Measurements from ENCODE around the gene LAIR2. TPM values are rescaled to one million over a fixed set of nuclear protein-coding genes. Genes with fewer than 3 reads are reported as not detected.
"Not testable (repeated sequence)": the region's sequence is repeated elsewhere in the genome, so short reads cannot be mapped to it uniquely, and the experiment has no call there.

Gene LAIR2
- total and polyA plus RNA-seq, 4 donors = 0.19 to 0.24 TPM; not detected in 2

- Histone ChIP-seq H3K27me3 (ENCODE audit: control insufficient read depth in 4 of 4, insufficient read depth in 4 of 4, low read length in 3 of 4) (peaks cover 0 to 4% (median 0%) of the 10 kb centered on the region in 4 donors), H3K4me1 (ENCODE audit: control insufficient read depth in 4 of 4, insufficient read depth in 4 of 4, low read length in 3 of 4) (no peaks in the 10 kb centered on the region), H3K4me3 (ENCODE audit: low read depth in 1 of 3, low read length in 3 of 3) (no peak overlapping the region), H3K9ac (ENCODE audit: low read depth in 1 of 2, low read length in 2 of 2) (no peak overlapping the region), H3K27ac (ENCODE audit: low read depth in 1 of 2, low read length in 2 of 2) (no peak overlapping the region), H3K9me3 (ENCODE audit: control insufficient read depth in 4 of 4, low read length in 3 of 4) (no peaks in the 10 kb centered on the region), H3K36me3 (ENCODE audit: control insufficient read depth in 4 of 4, insufficient read depth in 3 of 4, low read depth in 1 of 4, low read length in 3 of 4) (no peaks in the 10 kb centered on the region)
- WGBS = 67% methylated on average over 10 of the region's 10 CpGs
- no peak for TF ChIP-seq RAD21 (IDR thresholded peaks at IDR 0.05)
- no peak for TF ChIP-seq EGR1 (IDR thresholded peaks at IDR 0.05; ENCODE audit: low read depth in 2 of 2)
- TF ChIP-seq CTCF (IDR thresholded peaks at IDR 0.05; ENCODE audit: low read depth, low read length, missing input control) = no peak
- TF ChIP-seq, protein P1, sequence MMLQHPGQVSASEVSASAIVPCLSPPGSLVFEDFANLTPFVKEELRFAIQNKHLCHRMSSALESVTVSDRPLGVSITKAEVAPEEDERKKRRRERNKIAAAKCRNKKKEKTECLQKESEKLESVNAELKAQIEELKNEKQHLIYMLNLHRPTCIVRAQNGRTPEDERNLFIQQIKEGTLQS (IDR thresholded peaks at IDR 0.05) = no peak
- TF ChIP-seq JUND (IDR thresholded peaks at IDR 0.05) = no peak
- no peak for TF ChIP-seq HNF4G (IDR thresholded peaks at IDR 0.05)
- no peak for TF ChIP-seq SP1 (IDR thresholded peaks at IDR 0.05)
- TF ChIP-seq FOXA2 (IDR thresholded peaks at IDR 0.05) = no peak
- TF ChIP-seq YY1 (IDR thresholded peaks at IDR 0.05) = no peak
- TF ChIP-seq FOXA1 (IDR thresholded peaks at IDR 0.05) = no peak
- TF ChIP-seq TAF1 (conservative IDR thresholded peaks at IDR 0.05) = no peak
- TF ChIP-seq, protein P2, sequence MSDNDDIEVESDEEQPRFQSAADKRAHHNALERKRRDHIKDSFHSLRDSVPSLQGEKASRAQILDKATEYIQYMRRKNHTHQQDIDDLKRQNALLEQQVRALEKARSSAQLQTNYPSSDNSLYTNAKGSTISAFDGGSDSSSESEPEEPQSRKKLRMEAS (IDR thresholded peaks at IDR 0.05) = no peak
- TF ChIP-seq, protein P3, sequence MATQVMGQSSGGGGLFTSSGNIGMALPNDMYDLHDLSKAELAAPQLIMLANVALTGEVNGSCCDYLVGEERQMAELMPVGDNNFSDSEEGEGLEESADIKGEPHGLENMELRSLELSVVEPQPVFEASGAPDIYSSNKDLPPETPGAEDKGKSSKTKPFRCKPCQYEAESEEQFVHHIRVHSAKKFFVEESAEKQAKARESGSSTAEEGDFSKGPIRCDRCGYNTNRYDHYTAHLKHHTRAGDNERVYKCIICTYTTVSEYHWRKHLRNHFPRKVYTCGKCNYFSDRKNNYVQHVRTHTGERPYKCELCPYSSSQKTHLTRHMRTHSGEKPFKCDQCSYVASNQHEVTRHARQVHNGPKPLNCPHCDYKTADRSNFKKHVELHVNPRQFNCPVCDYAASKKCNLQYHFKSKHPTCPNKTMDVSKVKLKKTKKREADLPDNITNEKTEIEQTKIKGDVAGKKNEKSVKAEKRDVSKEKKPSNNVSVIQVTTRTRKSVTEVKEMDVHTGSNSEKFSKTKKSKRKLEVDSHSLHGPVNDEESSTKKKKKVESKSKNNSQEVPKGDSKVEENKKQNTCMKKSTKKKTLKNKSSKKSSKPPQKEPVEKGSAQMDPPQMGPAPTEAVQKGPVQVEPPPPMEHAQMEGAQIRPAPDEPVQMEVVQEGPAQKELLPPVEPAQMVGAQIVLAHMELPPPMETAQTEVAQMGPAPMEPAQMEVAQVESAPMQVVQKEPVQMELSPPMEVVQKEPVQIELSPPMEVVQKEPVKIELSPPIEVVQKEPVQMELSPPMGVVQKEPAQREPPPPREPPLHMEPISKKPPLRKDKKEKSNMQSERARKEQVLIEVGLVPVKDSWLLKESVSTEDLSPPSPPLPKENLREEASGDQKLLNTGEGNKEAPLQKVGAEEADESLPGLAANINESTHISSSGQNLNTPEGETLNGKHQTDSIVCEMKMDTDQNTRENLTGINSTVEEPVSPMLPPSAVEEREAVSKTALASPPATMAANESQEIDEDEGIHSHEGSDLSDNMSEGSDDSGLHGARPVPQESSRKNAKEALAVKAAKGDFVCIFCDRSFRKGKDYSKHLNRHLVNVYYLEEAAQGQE (IDR thresholded peaks at IDR 0.05) = no peak
- no peak for TF ChIP-seq NR2F2 (IDR thresholded peaks at IDR 0.05)
- no peak for TF ChIP-seq ZBTB33 (IDR thresholded peaks at IDR 0.05)
- TF ChIP-seq RXRA (IDR thresholded peaks at IDR 0.05) = no peak
- TF ChIP-seq GABPA (IDR thresholded peaks at IDR 0.05 in 1 of 2, conservative IDR thresholded peaks at IDR 0.05 in 1 of 2) = no peak
- no peak for TF ChIP-seq HNF4A (conservative IDR thresholded peaks at IDR 0.05)
- DNase-seq (ENCODE audit: low spot score) = no peak
These were observed 8.6 kb upstream of the LAIR2 start for GRCh38 chr19:54493967-54494585.

GRCh38 chr19:54495284-54495683 is 7.3 kb upstream of the LAIR2 start:
- H3K4me3 ChIP-seq (ENCODE audit: low read depth in 1 of 3, low read length in 3 of 3); H3K36me3 ChIP-seq (ENCODE audit: control insufficient read depth in 4 of 4, insufficient read depth in 3 of 4, low read depth in 1 of 4, low read length in 3 of 4); H3K9me3 ChIP-seq (ENCODE audit: control insufficient read depth in 4 of 4, low read length in 3 of 4); H3K27ac ChIP-seq (ENCODE audit: low read depth in 1 of 2, low read length in 2 of 2); H3K9ac ChIP-seq (ENCODE audit: low read depth in 1 of 2, low read length in 2 of 2); H3K4me1 ChIP-seq (ENCODE audit: control insufficient read depth in 4 of 4, insufficient read depth in 4 of 4, low read length in 3 of 4); DNase-seq (ENCODE audit: low spot score); H3K27me3 ChIP-seq (ENCODE audit: control insufficient read depth in 4 of 4, insufficient read depth in 4 of 4, low read length in 3 of 4): not testable (repeated sequence)
- 58% methylated on average over 5 of the region's 5 CpGs for WGBS

DNA sequence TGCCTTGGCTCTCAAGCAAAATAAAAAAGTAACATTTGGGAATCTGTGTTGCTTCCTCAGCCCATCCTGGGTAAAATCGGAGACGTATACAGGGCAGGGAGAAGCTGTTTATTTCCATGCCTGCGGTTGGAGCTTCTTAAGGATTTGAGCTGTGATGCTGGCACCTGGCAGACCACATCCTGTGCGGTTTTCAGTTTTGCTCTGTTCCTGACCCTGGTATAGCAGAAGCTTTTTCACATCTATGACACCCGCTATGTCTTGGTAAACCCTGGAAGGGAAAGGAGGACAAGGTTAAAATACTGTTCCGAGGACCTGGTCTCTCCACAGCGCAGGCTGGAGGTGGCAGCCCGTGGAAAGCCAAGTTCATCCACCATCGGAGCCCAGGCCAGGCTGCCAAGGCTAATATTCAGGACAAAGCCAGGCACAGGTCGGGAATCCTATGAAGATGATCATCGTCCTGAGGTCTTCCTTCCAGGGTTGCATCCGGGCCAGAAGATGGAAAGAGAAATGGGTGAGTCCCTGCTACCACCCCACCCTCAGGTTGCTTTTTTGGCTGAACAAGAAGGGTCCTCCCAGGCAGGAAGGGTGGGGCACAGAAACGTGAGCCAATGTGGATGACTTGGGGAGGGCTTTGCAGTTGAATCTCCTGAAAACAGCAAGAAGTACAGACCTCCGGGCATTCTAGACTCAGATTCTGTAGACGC is 4.7 kb upstream of the LAIR2 start:
- WGBS = 62% methylated on average over 9 of the region's 15 CpGs
- not testable (repeated sequence) for H3K4me3 ChIP-seq (ENCODE audit: low read depth in 1 of 3, low read length in 3 of 3); H3K27ac ChIP-seq (ENCODE audit: low read depth in 1 of 2, low read length in 2 of 2); H3K9me3 ChIP-seq (ENCODE audit: control insufficient read depth in 4 of 4, low read length in 3 of 4); H3K9ac ChIP-seq (ENCODE audit: low read depth in 1 of 2, low read length in 2 of 2); H3K27me3 ChIP-seq (ENCODE audit: control insufficient read depth in 4 of 4, insufficient read depth in 4 of 4, low read length in 3 of 4); H3K36me3 ChIP-seq (ENCODE audit: control insufficient read depth in 4 of 4, insufficient read depth in 3 of 4, low read depth in 1 of 4, low read length in 3 of 4); H3K4me1 ChIP-seq (ENCODE audit: control insufficient read depth in 4 of 4, insufficient read depth in 4 of 4, low read length in 3 of 4); DNase-seq (ENCODE audit: low spot score)

- not testable (repeated sequence) for H3K27ac ChIP-seq (ENCODE audit: low read depth in 1 of 2, low read length in 2 of 2); H3K4me1 ChIP-seq (ENCODE audit: control insufficient read depth in 4 of 4, insufficient read depth in 4 of 4, low read length in 3 of 4); H3K4me3 ChIP-seq (ENCODE audit: low read depth in 1 of 3, low read length in 3 of 3); DNase-seq (ENCODE audit: low spot score); H3K9ac ChIP-seq (ENCODE audit: low read depth in 1 of 2, low read length in 2 of 2); H3K27me3 ChIP-seq (ENCODE audit: control insufficient read depth in 4 of 4, insufficient read depth in 4 of 4, low read length in 3 of 4); H3K9me3 ChIP-seq (ENCODE audit: control insufficient read depth in 4 of 4, low read length in 3 of 4); H3K36me3 ChIP-seq (ENCODE audit: control insufficient read depth in 4 of 4, insufficient read depth in 3 of 4, low read depth in 1 of 4, low read length in 3 of 4)
- 60% methylated on average over 9 of the region's 9 CpGs for WGBS
These were observed 4.2 kb upstream of the LAIR2 start for GRCh38 chr19:54498451-54498772.

Measured in liver (tissue), 9 donors.